WTC11 (cell line): ENCODE measurements around the gene MCF2L2. TPM values are rescaled to one million over a fixed set of nuclear protein-coding genes. Genes with fewer than 3 reads are reported as not detected.

Experiments
- ATAC-seq: fragments of 200-7000 bp; cut with Tn5 transposase; 2 replicates; pipeline ENCODE4 v1.10.0; 2021; ENCODE audit warnings: mild to moderate bottlenecking, moderate library complexity
- CTCF ChIA-PET: fragments of 300-600 bp; sonication (Branson Sonifier 250); formaldehyde crosslinking; loops from one replicate; lab custom pipeline; 2021; ENCODE audit warnings: antibody characterized with exemption; lab: Charles Lee
- POLR2A ChIA-PET: fragments of 350-600 bp; sonication (Branson Sonifier 250); formaldehyde crosslinking; loops from one replicate; lab custom pipeline; 2021; ENCODE audit warnings: antibody characterized with exemption; lab: Charles Lee
- DNase-seq: peaks from one replicate; pipeline ENCODE4 v3.0.0; 2021; ENCODE audit warnings: low spot score
- H3K27ac Mint-ChIP-seq: 2 replicates; pipeline ENCODE4 v1.8.0; 2021; ENCODE audit warnings: mixed read lengths
- H3K27me3 Mint-ChIP-seq: 2 replicates; pipeline ENCODE4 v1.8.0; 2021; ENCODE audit warnings: low read depth, mild to moderate bottlenecking, moderate library complexity, mixed read lengths
- H3K36me3 Mint-ChIP-seq: 2 replicates; pipeline ENCODE4 v1.8.0; 2021; ENCODE audit warnings: mixed read lengths
- H3K4me1 Mint-ChIP-seq: 2 replicates; pipeline ENCODE4 v1.8.0; 2022; ENCODE audit warnings: mixed read lengths
- H3K4me3 Mint-ChIP-seq: 2 replicates; pipeline ENCODE4 v1.8.0; 2021; ENCODE audit warnings: mild to moderate bottlenecking, moderate library complexity, mixed read lengths
- H3K9me3 Mint-ChIP-seq: 2 replicates; pipeline ENCODE4 v1.8.0; 2021; ENCODE audit warnings: mixed read lengths
- EMX1 ChIP-seq: fragments of 250-450 bp; sonication (Bioruptor Pico); IDR thresholded peaks from 2 replicates; pipeline ENCODE4 v1.8.0; 2021; ENCODE audit warnings: mild to moderate bottlenecking
- FOXJ3 ChIP-seq: sonication (generic); formaldehyde crosslinking; IDR thresholded peaks from 2 replicates; pipeline ENCODE4 v1.9.0; 2021; ENCODE audit warnings: missing genetic modification reagents, mild to moderate bottlenecking, borderline replicate concordance
- FOXK1 ChIP-seq: sonication (generic); formaldehyde crosslinking; IDR thresholded peaks from 2 replicates; pipeline ENCODE4 v1.8.0; 2022; ENCODE audit warnings: mild to moderate bottlenecking, moderate library complexity, missing genetic modification reagents
- MXD4 ChIP-seq: fragments of 250-450 bp; sonication (Bioruptor Pico); IDR thresholded peaks from 2 replicates; pipeline ENCODE4 v1.8.0; 2021; ENCODE audit warnings: mild to moderate bottlenecking, moderate library complexity, borderline replicate concordance
- NR1H2 ChIP-seq: sonication (generic); formaldehyde crosslinking; IDR thresholded peaks from 2 replicates; pipeline ENCODE4 v1.9.0; 2021; ENCODE audit warnings: mild to moderate bottlenecking, moderate library complexity, missing genetic modification reagents
- NR3C1 ChIP-seq: sonication (generic); formaldehyde crosslinking; conservative IDR thresholded peaks from 2 replicates; pipeline ENCODE4 v1.8.1; 2023; ENCODE audit warnings: low read depth, mild to moderate bottlenecking, missing genetic modification reagents
- PRDM15 ChIP-seq: sonication (generic); formaldehyde crosslinking; IDR thresholded peaks from 2 replicates; pipeline ENCODE4 v1.8.0; 2022; ENCODE audit warnings: missing genetic modification reagents
- STAT6 ChIP-seq: sonication (generic); formaldehyde crosslinking; conservative IDR thresholded peaks from 2 replicates; pipeline ENCODE4 v1.8.1; 2023; ENCODE audit warnings: mild to moderate bottlenecking, low read depth, missing genetic modification reagents, moderate library complexity
- TEAD4 ChIP-seq: sonication (generic); formaldehyde crosslinking; IDR thresholded peaks from 2 replicates; pipeline ENCODE4 v1.8.0; 2022; ENCODE audit warnings: mild to moderate bottlenecking, missing genetic modification reagents
- ZNF121 ChIP-seq: sonication (generic); formaldehyde crosslinking; IDR thresholded peaks from 2 replicates; pipeline ENCODE4 v1.8.0; 2023; ENCODE audit warnings: missing genetic modification reagents
- ZNF317 ChIP-seq: sonication (generic); formaldehyde crosslinking; IDR thresholded peaks from 2 replicates; pipeline ENCODE4 v1.8.1; 2023; ENCODE audit warnings: low read depth, mild to moderate bottlenecking, moderate library complexity, missing genetic modification reagents, borderline replicate concordance
- ZNF671 ChIP-seq: fragments of 250-450 bp; sonication (Bioruptor Pico); IDR thresholded peaks from 2 replicates; pipeline ENCODE4 v1.8.0; 2021; ENCODE audit warnings: mild to moderate bottlenecking
- total RNA-seq: library from RNA; stranded (reverse); gene quantifications from 3 replicates; pipeline ENCODE4 v1.2.3, GENCODE V29; 2021
- TF ChIP-seq, protein P1 (sequence below): fragments of 250-450 bp; sonication (Bioruptor Pico); IDR thresholded peaks from 2 replicates; pipeline ENCODE4 v1.9.0; 2021; ENCODE audit warnings: mild to moderate bottlenecking
- TF ChIP-seq, protein P2 (sequence below): sonication (generic); formaldehyde crosslinking; IDR thresholded peaks from 2 replicates; pipeline ENCODE4 v1.8.1; 2022; ENCODE audit warnings: low read depth, missing genetic modification reagents, borderline replicate concordance
- TF ChIP-seq, protein P3 (sequence below): sonication (generic); formaldehyde crosslinking; IDR thresholded peaks from 2 replicates; pipeline ENCODE4 v1.8.1; 2023; ENCODE audit warnings: mild to moderate bottlenecking, missing genetic modification reagents, moderate library complexity
- TF ChIP-seq, protein P4 (sequence below): fragments of 250-450 bp; sonication (Bioruptor Pico); IDR thresholded peaks from 2 replicates; pipeline ENCODE4 v2.1.2; 2022; ENCODE audit warnings: mild to moderate bottlenecking, moderate library complexity
- TF ChIP-seq, protein P5 (sequence below): fragments of 250-450 bp; sonication (Bioruptor Pico); IDR thresholded peaks from 2 replicates; pipeline ENCODE4 v1.9.0; 2021; ENCODE audit warnings: moderate library complexity, mild to moderate bottlenecking, inconsistent platforms, borderline replicate concordance

Gene MCF2L2
- total RNA-seq, 1 experiment from 2014 or later: 7.5 TPM

DNA sequence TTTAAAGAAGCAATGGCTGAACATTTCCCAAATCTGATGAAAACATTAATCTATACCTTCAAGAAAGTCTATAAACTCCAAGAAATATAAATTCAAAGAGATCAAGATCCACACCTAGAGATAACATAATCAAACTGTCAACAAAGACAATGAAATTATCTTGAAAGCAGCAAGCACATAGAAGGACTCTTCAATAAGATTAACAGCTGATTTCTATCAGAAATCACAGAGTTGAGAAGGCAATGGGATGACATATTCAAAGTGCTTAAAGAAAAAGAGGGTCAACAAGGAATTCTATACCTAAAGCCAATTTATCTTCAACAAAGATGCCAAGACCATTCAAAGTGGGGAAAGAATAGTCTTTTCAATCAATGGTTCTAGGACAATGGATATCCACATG, 224.7 kb downstream of the MCF2L2 start:
- CTCF ChIA-PET: no interaction called here
- POLR2A ChIA-PET: no interaction called here
- Mint-ChIP-seq H3K4me3 (no peak overlapping the region), H3K27me3 (no peaks in the 10 kb centered on the region)
- ATAC-seq (no peak), DNase-seq (no peak)
- TF ChIP-seq NR3C1 (CRISPR knock-in tag): no peak
- TF ChIP-seq ZNF671: no peak
- no peak for TF ChIP-seq FOXJ3
- TF ChIP-seq, protein P1, sequence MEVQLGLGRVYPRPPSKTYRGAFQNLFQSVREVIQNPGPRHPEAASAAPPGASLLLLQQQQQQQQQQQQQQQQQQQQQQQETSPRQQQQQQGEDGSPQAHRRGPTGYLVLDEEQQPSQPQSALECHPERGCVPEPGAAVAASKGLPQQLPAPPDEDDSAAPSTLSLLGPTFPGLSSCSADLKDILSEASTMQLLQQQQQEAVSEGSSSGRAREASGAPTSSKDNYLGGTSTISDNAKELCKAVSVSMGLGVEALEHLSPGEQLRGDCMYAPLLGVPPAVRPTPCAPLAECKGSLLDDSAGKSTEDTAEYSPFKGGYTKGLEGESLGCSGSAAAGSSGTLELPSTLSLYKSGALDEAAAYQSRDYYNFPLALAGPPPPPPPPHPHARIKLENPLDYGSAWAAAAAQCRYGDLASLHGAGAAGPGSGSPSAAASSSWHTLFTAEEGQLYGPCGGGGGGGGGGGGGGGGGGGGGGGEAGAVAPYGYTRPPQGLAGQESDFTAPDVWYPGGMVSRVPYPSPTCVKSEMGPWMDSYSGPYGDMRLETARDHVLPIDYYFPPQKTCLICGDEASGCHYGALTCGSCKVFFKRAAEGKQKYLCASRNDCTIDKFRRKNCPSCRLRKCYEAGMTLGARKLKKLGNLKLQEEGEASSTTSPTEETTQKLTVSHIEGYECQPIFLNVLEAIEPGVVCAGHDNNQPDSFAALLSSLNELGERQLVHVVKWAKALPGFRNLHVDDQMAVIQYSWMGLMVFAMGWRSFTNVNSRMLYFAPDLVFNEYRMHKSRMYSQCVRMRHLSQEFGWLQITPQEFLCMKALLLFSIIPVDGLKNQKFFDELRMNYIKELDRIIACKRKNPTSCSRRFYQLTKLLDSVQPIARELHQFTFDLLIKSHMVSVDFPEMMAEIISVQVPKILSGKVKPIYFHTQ (CRISPR knock-in tag): no peak
- peak; percentile 93 for TF ChIP-seq ZNF317 (CRISPR knock-in tag)
- TF ChIP-seq, protein P2, sequence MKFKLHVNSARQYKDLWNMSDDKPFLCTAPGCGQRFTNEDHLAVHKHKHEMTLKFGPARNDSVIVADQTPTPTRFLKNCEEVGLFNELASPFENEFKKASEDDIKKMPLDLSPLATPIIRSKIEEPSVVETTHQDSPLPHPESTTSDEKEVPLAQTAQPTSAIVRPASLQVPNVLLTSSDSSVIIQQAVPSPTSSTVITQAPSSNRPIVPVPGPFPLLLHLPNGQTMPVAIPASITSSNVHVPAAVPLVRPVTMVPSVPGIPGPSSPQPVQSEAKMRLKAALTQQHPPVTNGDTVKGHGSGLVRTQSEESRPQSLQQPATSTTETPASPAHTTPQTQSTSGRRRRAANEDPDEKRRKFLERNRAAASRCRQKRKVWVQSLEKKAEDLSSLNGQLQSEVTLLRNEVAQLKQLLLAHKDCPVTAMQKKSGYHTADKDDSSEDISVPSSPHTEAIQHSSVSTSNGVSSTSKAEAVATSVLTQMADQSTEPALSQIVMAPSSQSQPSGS (CRISPR knock-in tag): no peak
- no peak for TF ChIP-seq ZNF121 (CRISPR knock-in tag)
- no peak for TF ChIP-seq NR1H2
- TF ChIP-seq, protein P3, sequence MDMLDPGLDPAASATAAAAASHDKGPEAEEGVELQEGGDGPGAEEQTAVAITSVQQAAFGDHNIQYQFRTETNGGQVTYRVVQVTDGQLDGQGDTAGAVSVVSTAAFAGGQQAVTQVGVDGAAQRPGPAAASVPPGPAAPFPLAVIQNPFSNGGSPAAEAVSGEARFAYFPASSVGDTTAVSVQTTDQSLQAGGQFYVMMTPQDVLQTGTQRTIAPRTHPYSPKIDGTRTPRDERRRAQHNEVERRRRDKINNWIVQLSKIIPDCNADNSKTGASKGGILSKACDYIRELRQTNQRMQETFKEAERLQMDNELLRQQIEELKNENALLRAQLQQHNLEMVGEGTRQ (CRISPR knock-in tag): no peak
- TF ChIP-seq, all 79 proteins: peak for 1
- Mint-ChIP-seq H3K9me3 (peaks cover 37% of the 10 kb centered on the region), H3K4me1 (peaks cover 9% of the 10 kb centered on the region), H3K36me3 (peaks cover 27% of the 10 kb centered on the region), H3K27ac (no peak overlapping the region)

- H3K27ac Mint-ChIP-seq: no peak overlapping the region
- CTCF ChIA-PET: no interaction called here
- ATAC-seq (no peak), DNase-seq (no peak)
- H3K4me3 Mint-ChIP-seq: no peak overlapping the region
- peaks cover 18% of the 10 kb centered on the region for H3K36me3 Mint-ChIP-seq
- peaks cover 28% of the 10 kb centered on the region for H3K9me3 Mint-ChIP-seq
- no peaks in the 10 kb centered on the region for H3K27me3 Mint-ChIP-seq
- H3K4me1 Mint-ChIP-seq: peaks cover 9% of the 10 kb centered on the region
- no peak for TF ChIP-seq STAT6 (CRISPR knock-in tag)
- TF ChIP-seq, protein P4, sequence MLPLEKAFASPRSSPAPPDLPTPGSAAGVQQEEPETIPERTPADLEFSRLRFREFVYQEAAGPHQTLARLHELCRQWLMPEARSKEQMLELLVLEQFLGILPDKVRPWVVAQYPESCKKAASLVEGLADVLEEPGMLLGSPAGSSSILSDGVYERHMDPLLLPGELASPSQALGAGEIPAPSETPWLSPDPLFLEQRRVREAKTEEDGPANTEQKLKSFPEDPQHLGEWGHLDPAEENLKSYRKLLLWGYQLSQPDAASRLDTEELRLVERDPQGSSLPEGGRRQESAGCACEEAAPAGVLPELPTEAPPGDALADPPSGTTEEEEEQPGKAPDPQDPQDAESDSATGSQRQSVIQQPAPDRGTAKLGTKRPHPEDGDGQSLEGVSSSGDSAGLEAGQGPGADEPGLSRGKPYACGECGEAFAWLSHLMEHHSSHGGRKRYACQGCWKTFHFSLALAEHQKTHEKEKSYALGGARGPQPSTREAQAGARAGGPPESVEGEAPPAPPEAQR (CRISPR knock-in tag): no peak
- no peak for TF ChIP-seq EMX1
- no peak for TF ChIP-seq TEAD4 (CRISPR knock-in tag)
- no peak for TF ChIP-seq MXD4 (CRISPR knock-in tag)
- TF ChIP-seq FOXK1: no peak
- TF ChIP-seq, protein P5, sequence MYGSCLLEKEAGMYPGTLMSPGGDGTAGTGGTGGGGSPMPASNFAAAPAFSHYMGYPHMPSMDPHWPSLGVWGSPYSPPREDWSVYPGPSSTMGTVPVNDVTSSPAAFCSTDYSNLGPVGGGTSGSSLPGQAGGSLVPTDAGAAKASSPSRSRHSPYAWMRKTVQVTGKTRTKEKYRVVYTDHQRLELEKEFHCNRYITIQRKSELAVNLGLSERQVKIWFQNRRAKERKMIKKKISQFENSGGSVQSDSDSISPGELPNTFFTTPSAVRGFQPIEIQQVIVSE (CRISPR knock-in tag): no peak
- TF ChIP-seq ZNF317 (CRISPR knock-in tag): no peak
- TF ChIP-seq PRDM15: no peak
- POLR2A ChIA-PET: no interaction called here
Measured at GRCh38 chr3:183202004-183202722, 226.3 kb downstream of the MCF2L2 start.
